ENCODE data around the gene RBM12. TPM values are rescaled to one million over a fixed set of nuclear protein-coding genes. Genes with fewer than 3 reads are reported as not detected.
A peak's percentile ranks its signal among the peaks of the same experiment; 100 is the strongest.
"Not testable (repeated sequence)": the region's sequence is repeated elsewhere in the genome, so short reads cannot be mapped to it uniquely, and the experiment has no call there.

RBM12 gene
- polyA plus RNA-seq: 10 to 100 TPM in 2 of 4 donors, 1 to 10 TPM in 2; 6.9 to 61.6 (median 12.6) TPM
- long read RNA-seq, donor 1, full-length matches to known transcripts: 52 of 68 reads
- long read RNA-seq, donor 1, partial matches to known transcripts: 16 of 68 reads
- long read RNA-seq, donor 1, other reads (novel, unspliced or antisense): 0 of 68 reads
- long read RNA-seq, donor 2, full-length matches to known transcripts: 18 of 18 reads
- long read RNA-seq, donor 2, partial matches to known transcripts: 0 of 18 reads
- long read RNA-seq, donor 2, other reads (novel, unspliced or antisense): 0 of 18 reads
- long read RNA-seq, donor 3, full-length matches to known transcripts: 27 of 41 reads
- long read RNA-seq, donor 3, partial matches to known transcripts: 14 of 41 reads
- long read RNA-seq, donor 3, other reads (novel, unspliced or antisense): 0 of 41 reads
- long read RNA-seq, donor 4, full-length matches to known transcripts: 1 of 1 reads
- long read RNA-seq, donor 4, partial matches to known transcripts: 0 of 1 reads
- long read RNA-seq, donor 4, other reads (novel, unspliced or antisense): 0 of 1 reads
- long read RNA-seq, donor 5, full-length matches to known transcripts: 11 of 11 reads
- long read RNA-seq, donor 5, partial matches to known transcripts: 0 of 11 reads
- long read RNA-seq, donor 5, other reads (novel, unspliced or antisense): 0 of 11 reads
- long read RNA-seq, donor 6, full-length matches to known transcripts: 26 of 26 reads
- long read RNA-seq, donor 6, partial matches to known transcripts: 0 of 26 reads
- long read RNA-seq, donor 6, other reads (novel, unspliced or antisense): 0 of 26 reads
- long read RNA-seq, donor 7, full-length matches to known transcripts: 43 of 43 reads
- long read RNA-seq, donor 7, partial matches to known transcripts: 0 of 43 reads
- long read RNA-seq, donor 7, other reads (novel, unspliced or antisense): 0 of 43 reads
- long read RNA-seq, donor 8, full-length matches to known transcripts: 7 of 7 reads
- long read RNA-seq, donor 8, partial matches to known transcripts: 0 of 7 reads
- long read RNA-seq, donor 8, other reads (novel, unspliced or antisense): 0 of 7 reads
- long read RNA-seq, donor 9, full-length matches to known transcripts: 7 of 7 reads
- long read RNA-seq, donor 9, partial matches to known transcripts: 0 of 7 reads
- long read RNA-seq, donor 9, other reads (novel, unspliced or antisense): 0 of 7 reads
- long read RNA-seq, donor 10, full-length matches to known transcripts: 32 of 38 reads
- long read RNA-seq, donor 10, partial matches to known transcripts: 6 of 38 reads
- long read RNA-seq, donor 10, other reads (novel, unspliced or antisense): 0 of 38 reads

GRCh38 chr20:35664466-35665206 lies at the start of gene RBM12, which contains the start of gene CPNE1:
RBM12 (minus strand) TSS chr20:35664900; CDS start chr20:35655322, 9,578 bp downstream.
CPNE1 (minus strand) TSS chr20:35664900; CDS start chr20:35632923, 31,977 bp downstream.
- H3K36me3 ChIP-seq (ENCODE audit: control insufficient read depth in 3 of 3, insufficient read depth in 2 of 3, low read depth in 1 of 3, low read length in 3 of 3): peaks cover 2 to 5% (median 4%) of the 10 kb centered on the region in 3 donors

GRCh38 chr20:35714127-35714526 lies 49.4 kb upstream of the RBM12 start:
- Histone ChIP-seq H3K27me3 (ENCODE audit: control insufficient read depth in 3 of 3, insufficient read depth in 3 of 3, low read length in 3 of 3) (no peaks in the 10 kb centered on the region), H3K4me3 (ENCODE audit: low read depth in 1 of 3, low read length in 3 of 3) (no peak overlapping the region), H3K27ac (ENCODE audit: low read depth in 1 of 3, low read length in 2 of 3) (no peak overlapping the region), H3K4me1 (ENCODE audit: control insufficient read depth in 3 of 3, insufficient read depth in 2 of 3, low read depth in 1 of 3, low read length in 2 of 3) (no peaks in the 10 kb centered on the region), H3K9me3 (ENCODE audit: control insufficient read depth in 2 of 2, insufficient read depth in 1 of 2, low read depth in 1 of 2, low read length in 1 of 2) (no peaks in the 10 kb centered on the region), H3K36me3 (ENCODE audit: control insufficient read depth in 3 of 3, insufficient read depth in 2 of 3, low read depth in 1 of 3, low read length in 3 of 3) (peaks cover 37 to 54% (median 45%) of the 10 kb centered on the region in 3 donors)
- WGBS, 3 donors: 77 to 80% (median 78%) methylated on average over 4 of the region's 4 CpGs
- FAIRE-seq (no peak), DNase-seq (no peak)

More at GRCh38 chr20:35664466-35665206, at the start of gene RBM12, which contains the start of gene CPNE1:
- Histone ChIP-seq H3K4me1 (ENCODE audit: control insufficient read depth in 3 of 3, insufficient read depth in 2 of 3, low read depth in 1 of 3, low read length in 2 of 3) (peaks cover 3 to 11% (median 7%) of the 10 kb centered on the region in 3 donors), H3K9me3 (ENCODE audit: control insufficient read depth in 2 of 2, insufficient read depth in 1 of 2, low read depth in 1 of 2, low read length in 1 of 2) (no peaks in the 10 kb centered on the region), H3K27me3 (ENCODE audit: control insufficient read depth in 3 of 3, insufficient read depth in 3 of 3, low read length in 3 of 3) (no peaks in the 10 kb centered on the region), H3K27ac (ENCODE audit: low read depth in 1 of 3, low read length in 2 of 3) (peak within 1 kb of the TSS; percentile 95 to 99 (median 98)), H3K4me3 (ENCODE audit: low read depth in 1 of 3, low read length in 3 of 3) (peak within 1 kb of the TSS; percentile 81 to 89 (median 89))
- DNase-seq (peak; percentile 91 to 97), FAIRE-seq (no peak)
- WGBS, 3 donors: 0 to 1% (median 1%) methylated on average over 60 to 61 of the region's 61 CpGs

- H3K36me3 ChIP-seq (ENCODE audit: control insufficient read depth in 3 of 3, insufficient read depth in 2 of 3, low read depth in 1 of 3, low read length in 3 of 3): peaks cover 35 to 44% (median 41%) of the 10 kb centered on the region in 3 donors
- H3K27me3 ChIP-seq (ENCODE audit: control insufficient read depth in 3 of 3, insufficient read depth in 3 of 3, low read length in 3 of 3); H3K4me1 ChIP-seq (ENCODE audit: control insufficient read depth in 3 of 3, insufficient read depth in 2 of 3, low read depth in 1 of 3, low read length in 2 of 3); H3K27ac ChIP-seq (ENCODE audit: low read depth in 1 of 3, low read length in 2 of 3); H3K9me3 ChIP-seq (ENCODE audit: control insufficient read depth in 2 of 2, insufficient read depth in 1 of 2, low read depth in 1 of 2, low read length in 1 of 2); DNase-seq; FAIRE-seq; H3K4me3 ChIP-seq (ENCODE audit: low read depth in 1 of 3, low read length in 3 of 3): not testable (repeated sequence)
- WGBS, 3 donors: 85 to 88% (median 85%) methylated on average over 9 of the region's 9 CpGs
Observed at GRCh38 chr20:35713120-35713519, 48.4 kb upstream of the RBM12 start.

GRCh38 chr20:35711588-35712209 lies 47.0 kb upstream of the RBM12 start:
- no peak overlapping the region for H3K27ac ChIP-seq (ENCODE audit: low read depth in 1 of 3, low read length in 2 of 3)
- H3K4me1 ChIP-seq (ENCODE audit: control insufficient read depth in 3 of 3, insufficient read depth in 2 of 3, low read depth in 1 of 3, low read length in 2 of 3): no peaks in the 10 kb centered on the region
- no peak overlapping the region for H3K4me3 ChIP-seq (ENCODE audit: low read depth in 1 of 3, low read length in 3 of 3)
- 67 to 77% (median 72%) methylated on average over 6 of the region's 6 CpGs for WGBS, 3 donors
- FAIRE-seq: no peak
- no peaks in the 10 kb centered on the region for H3K27me3 ChIP-seq (ENCODE audit: control insufficient read depth in 3 of 3, insufficient read depth in 3 of 3, low read length in 3 of 3)
- DNase-seq: no peak
- H3K36me3 ChIP-seq (ENCODE audit: control insufficient read depth in 3 of 3, insufficient read depth in 2 of 3, low read depth in 1 of 3, low read length in 3 of 3): peaks cover 28 to 36% (median 35%) of the 10 kb centered on the region in 3 donors
- no peaks in the 10 kb centered on the region for H3K9me3 ChIP-seq (ENCODE audit: control insufficient read depth in 2 of 2, insufficient read depth in 1 of 2, low read depth in 1 of 2, low read length in 1 of 2)

GRCh38 chr20:35710884-35711587 lies 46.3 kb upstream of the RBM12 start:
- no peak for DNase-seq
- Histone ChIP-seq H3K4me1 (ENCODE audit: control insufficient read depth in 3 of 3, insufficient read depth in 2 of 3, low read depth in 1 of 3, low read length in 2 of 3) (no peaks in the 10 kb centered on the region), H3K4me3 (ENCODE audit: low read depth in 1 of 3, low read length in 3 of 3) (no peak overlapping the region), H3K27ac (ENCODE audit: low read depth in 1 of 3, low read length in 2 of 3) (no peak overlapping the region), H3K36me3 (ENCODE audit: control insufficient read depth in 3 of 3, insufficient read depth in 2 of 3, low read depth in 1 of 3, low read length in 3 of 3) (peaks cover 27 to 39% (median 37%) of the 10 kb centered on the region in 3 donors), H3K27me3 (ENCODE audit: control insufficient read depth in 3 of 3, insufficient read depth in 3 of 3, low read length in 3 of 3) (no peaks in the 10 kb centered on the region), H3K9me3 (ENCODE audit: control insufficient read depth in 2 of 2, insufficient read depth in 1 of 2, low read depth in 1 of 2, low read length in 1 of 2) (no peaks in the 10 kb centered on the region)
- no peak for FAIRE-seq
- WGBS, 3 donors: 45 to 63% (median 45%) methylated on average over 6 of the region's 6 CpGs

GRCh38 chr20:35710039-35710438 lies 45.3 kb upstream of the RBM12 start:
- no peak for FAIRE-seq
- no peak for DNase-seq
- H3K36me3 ChIP-seq (ENCODE audit: control insufficient read depth in 3 of 3, insufficient read depth in 2 of 3, low read depth in 1 of 3, low read length in 3 of 3): peaks cover 27 to 38% (median 35%) of the 10 kb centered on the region in 3 donors
- H3K4me1 ChIP-seq (ENCODE audit: control insufficient read depth in 3 of 3, insufficient read depth in 2 of 3, low read depth in 1 of 3, low read length in 2 of 3): no peaks in the 10 kb centered on the region
- H3K27ac ChIP-seq (ENCODE audit: low read depth in 1 of 3, low read length in 2 of 3): no peak overlapping the region
- H3K4me3 ChIP-seq (ENCODE audit: low read depth in 1 of 3, low read length in 3 of 3): no peak overlapping the region
- H3K9me3 ChIP-seq (ENCODE audit: control insufficient read depth in 2 of 2, insufficient read depth in 1 of 2, low read depth in 1 of 2, low read length in 1 of 2): no peaks in the 10 kb centered on the region
- H3K27me3 ChIP-seq (ENCODE audit: control insufficient read depth in 3 of 3, insufficient read depth in 3 of 3, low read length in 3 of 3): no peaks in the 10 kb centered on the region

- 88 to 95% (median 88%) methylated on average over 1 of the region's 1 CpG for WGBS, 3 donors
- Histone ChIP-seq H3K4me1 (ENCODE audit: control insufficient read depth in 3 of 3, insufficient read depth in 2 of 3, low read depth in 1 of 3, low read length in 2 of 3) (no peaks in the 10 kb centered on the region), H3K4me3 (ENCODE audit: low read depth in 1 of 3, low read length in 3 of 3) (no peak overlapping the region), H3K36me3 (ENCODE audit: control insufficient read depth in 3 of 3, insufficient read depth in 2 of 3, low read depth in 1 of 3, low read length in 3 of 3) (peaks cover 31 to 36% (median 36%) of the 10 kb centered on the region in 3 donors), H3K27me3 (ENCODE audit: control insufficient read depth in 3 of 3, insufficient read depth in 3 of 3, low read length in 3 of 3) (no peaks in the 10 kb centered on the region), H3K27ac (ENCODE audit: low read depth in 1 of 3, low read length in 2 of 3) (no peak overlapping the region), H3K9me3 (ENCODE audit: control insufficient read depth in 2 of 2, insufficient read depth in 1 of 2, low read depth in 1 of 2, low read length in 1 of 2) (no peaks in the 10 kb centered on the region)
- DNase-seq (no peak), FAIRE-seq (no peak)
Observed at GRCh38 chr20:35709259-35709658, 44.6 kb upstream of the RBM12 start.

Data from small intestine (tissue), 16 donors.